MCF 10A (cell line): ENCODE measurements around the gene EBP. TPM values are rescaled to one million over a fixed set of nuclear protein-coding genes. Genes with fewer than 3 reads are reported as not detected.
"Not testable (repeated sequence)": the region's sequence is repeated elsewhere in the genome, so short reads cannot be mapped to it uniquely, and the experiment has no call there.

ENCODE experiments used
- BruUV-seq: library from RNA; stranded (reverse); fragments of 400-500 nt; replicated peaks from 2 replicates; lab custom pipeline; 2021; lab: Mats Ljungman, UMichigan
- CTCF ChIA-PET: fragments of 300-600 bp; sonication (Branson Sonifier 250); formaldehyde crosslinking; extraction: SDS; loops from one replicate; lab custom pipeline; 2021; ENCODE audit warnings: antibody characterized with exemption, inconsistent platforms; lab: Yijun Ruan, JAX
- POLR2A ChIA-PET: fragments of 300-600, 350-650 bp; sonication (Branson Sonifier 250); formaldehyde crosslinking; extraction: SDS; loops from one replicate; lab custom pipeline; 2020; ENCODE audit warnings: antibody characterized with exemption, inconsistent platforms; lab: Yijun Ruan, JAX
- DNase-seq: peaks from one replicate; pipeline ENCODE4 v3.0.0-alpha.2; 2018; ENCODE audit not compliant: unreplicated experiment
- H3K27ac Mint-ChIP-seq: one replicate; pipeline ENCODE4 v1.8.0; 2022; ENCODE audit warnings: mild to moderate bottlenecking, low read depth, mixed read lengths; ENCODE audit not compliant: unreplicated experiment
- H3K27me3 Mint-ChIP-seq: one replicate; pipeline ENCODE4 v1.8.0; 2022; ENCODE audit warnings: mixed read lengths; ENCODE audit not compliant: insufficient read depth, unreplicated experiment
- H3K36me3 Mint-ChIP-seq: one replicate; pipeline ENCODE4 v1.8.0; 2022; ENCODE audit warnings: mild to moderate bottlenecking, moderate library complexity, mixed read lengths; ENCODE audit not compliant: insufficient read depth, unreplicated experiment
- H3K4me1 Mint-ChIP-seq: one replicate; pipeline ENCODE4 v1.8.0; 2022; ENCODE audit warnings: mixed read lengths; ENCODE audit not compliant: insufficient read depth, unreplicated experiment
- H3K4me3 Mint-ChIP-seq: one replicate; pipeline ENCODE4 v1.8.0; 2022; ENCODE audit warnings: mild to moderate bottlenecking, moderate library complexity, mixed read lengths; ENCODE audit not compliant: unreplicated experiment
- H3K9me3 Mint-ChIP-seq: one replicate; pipeline ENCODE4 v1.8.0; 2022; ENCODE audit warnings: mixed read lengths; ENCODE audit not compliant: unreplicated experiment
- CTCF ChIP-seq: fragments of 200-600 bp; IDR thresholded peaks from one replicate; pipeline ENCODE4 v1.8.0; 2022; ENCODE audit warnings: antibody characterized with exemption, mild to moderate bottlenecking; ENCODE audit not compliant: unreplicated experiment
- intact Hi-C: fragments of 100-400 bp; cut with micrococcal nuclease; formaldehyde crosslinking; loops from 2 replicates; pipeline ENCODE4 v1.14.1; 2022
- total RNA-seq: library from RNA; stranded (reverse); gene quantifications from 2 replicates; pipeline ENCODE4 v1.2.3, GENCODE V29; 2022

Gene EBP
- total RNA-seq, 1 experiment from 2014 or later: 102 TPM

DNA sequence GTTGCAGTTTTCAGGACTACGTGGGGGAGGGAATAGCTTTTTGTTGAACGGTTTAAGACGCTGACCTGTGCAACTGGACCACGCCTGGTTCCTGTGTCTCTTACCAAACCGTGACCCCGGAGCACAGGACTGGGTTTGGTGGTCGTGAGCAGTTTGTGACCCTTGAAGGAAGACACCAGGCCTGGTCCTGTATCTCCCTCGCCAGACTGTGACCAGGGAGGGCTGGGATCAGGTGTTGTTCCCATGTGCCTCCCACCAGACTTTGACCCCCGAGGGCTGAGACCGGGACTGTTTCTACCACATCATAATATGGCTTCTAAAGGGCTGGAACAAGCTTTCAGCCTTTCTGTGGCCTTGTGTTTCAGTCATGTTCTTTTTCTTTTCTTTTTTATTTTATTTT is 683 bp downstream of the EBP start:
- CTCF ChIA-PET: no interaction called here
- H3K4me3 Mint-ChIP-seq: peak overlapping the region; percentile 77
- intact Hi-C loops: no loop called here
- no peak for DNase-seq
- H3K27ac Mint-ChIP-seq: peak overlapping the region; percentile 57
- H3K27me3 Mint-ChIP-seq: no peaks in the 10 kb centered on the region
- no peak for TF ChIP-seq CTCF
- H3K9me3 Mint-ChIP-seq: no peaks in the 10 kb centered on the region
- BruUV-seq: TSS peak; percentile 64
- POLR2A ChIA-PET: interaction anchor here (0.7 to 2.2 kb wide), 7 partner anchors 9 to 600 kb away, joined by 3 to 15 read pairs (median 8); partner anchors contain the start of genes FTSJ1, PORCN, RBM3 and TBC1D25
- no peaks in the 10 kb centered on the region for H3K4me1 Mint-ChIP-seq
- H3K36me3 Mint-ChIP-seq: peaks cover 16% of the 10 kb centered on the region

- POLR2A ChIA-PET: no interaction called here
- no peak overlapping the region for H3K27ac Mint-ChIP-seq
- no peaks in the 10 kb centered on the region for H3K4me1 Mint-ChIP-seq
- intact Hi-C loops: no loop called here
- TSS peak; percentile 20 for BruUV-seq
- no peaks in the 10 kb centered on the region for H3K27me3 Mint-ChIP-seq
- H3K36me3 Mint-ChIP-seq: peaks cover 29% of the 10 kb centered on the region
- no peak for TF ChIP-seq CTCF
- peak overlapping the region; percentile 52 for H3K4me3 Mint-ChIP-seq
- no peaks in the 10 kb centered on the region for H3K9me3 Mint-ChIP-seq
- no peak for DNase-seq
- CTCF ChIA-PET: no interaction called here
Measured at GRCh38 chrX:48523682-48524081, 2.1 kb downstream of the EBP start.

DNA sequence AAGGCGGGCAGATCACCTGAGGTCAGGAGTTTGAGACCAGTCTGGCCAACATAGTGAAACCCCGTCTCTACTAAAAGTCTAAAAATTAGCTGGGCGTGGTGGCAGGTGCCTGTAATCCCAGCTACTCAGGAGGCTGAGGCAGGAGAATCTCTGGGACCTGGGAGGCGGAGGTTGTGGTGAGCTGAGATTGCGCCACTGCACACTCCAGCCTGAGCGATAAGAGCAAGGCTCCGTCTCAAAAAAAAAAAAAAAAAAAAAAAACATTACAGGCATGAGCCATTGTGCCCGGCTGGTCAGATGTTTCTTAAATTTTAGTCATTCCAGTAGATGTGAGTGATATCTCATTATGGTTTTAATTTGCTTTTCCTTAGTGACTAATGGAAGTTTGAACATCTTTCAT is 4.2 kb downstream of the EBP start:
- intact Hi-C loops, H3K27me3 Mint-ChIP-seq, BruUV-seq, H3K27ac Mint-ChIP-seq, H3K4me3 Mint-ChIP-seq, H3K4me1 Mint-ChIP-seq, H3K9me3 Mint-ChIP-seq: not testable (repeated sequence)
- ChIA-PET CTCF (interaction anchor here (0.9 kb wide), 1 partner anchor 14 kb away, joined by 3 read pairs; no protein-coding TSS in a partner anchor), POLR2A (interaction anchor here (0.6 kb wide), 1 partner anchor 163 kb away, joined by 3 read pairs; no protein-coding TSS in a partner anchor)
- DNase-seq: peak; percentile 16
- peaks cover 29% of the 10 kb centered on the region for H3K36me3 Mint-ChIP-seq

DNA sequence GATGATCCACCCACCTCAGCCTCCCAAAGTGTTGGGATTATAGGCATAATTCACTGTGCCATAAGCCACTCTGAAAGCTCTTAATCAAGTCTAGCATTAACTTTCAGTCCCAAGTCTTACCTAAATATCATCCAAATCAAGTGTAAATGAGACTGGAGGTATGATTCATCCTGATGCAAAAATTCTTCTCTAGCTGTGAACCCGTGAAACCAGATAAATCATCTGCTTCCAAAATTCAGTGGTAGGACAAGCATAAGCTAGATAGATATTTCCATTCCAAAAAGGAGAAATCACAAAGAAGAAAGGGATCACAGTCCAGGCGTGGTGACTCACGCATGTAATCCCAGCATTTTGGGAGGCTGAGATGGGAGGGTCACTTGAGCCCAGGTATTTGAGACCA is 9.1 kb downstream of the EBP start:
- Mint-ChIP-seq H3K4me3 (no peak overlapping the region), H3K27me3 (no peaks in the 10 kb centered on the region), H3K36me3 (peaks cover 18% of the 10 kb centered on the region), H3K4me1 (peaks cover 15% of the 10 kb centered on the region), H3K27ac (peak overlapping the region; percentile 95), H3K9me3 (peaks cover 16% of the 10 kb centered on the region)
- TF ChIP-seq CTCF: no peak
- no peak for DNase-seq
- ChIA-PET CTCF (interaction anchor here (0.6 kb wide), 1 partner anchor 57 kb away, joined by 4 read pairs; no protein-coding TSS in a partner anchor), POLR2A (interaction anchor here (0.6 to 3.1 kb wide), 6 partner anchors 9 to 44 kb away, joined by 3 to 14 read pairs (median 7); partner anchors contain the start of genes EBP, RBM3 and TBC1D25)
- intact Hi-C loops: loop anchor here (2.0 kb wide), 1 partner anchor 44 kb away; the partner anchor contains the start of gene RBM3
- BruUV-seq: no TSS peak
